AG08395 (cell line): Measurements from ENCODE around the gene SLC25A39.

Source experiments
- DNase-seq: peaks from one replicate; pipeline ENCODE4 v3.0.0; 2012; ENCODE audit warnings: mixed read lengths, low spot score

Gene SLC25A39

DNA sequence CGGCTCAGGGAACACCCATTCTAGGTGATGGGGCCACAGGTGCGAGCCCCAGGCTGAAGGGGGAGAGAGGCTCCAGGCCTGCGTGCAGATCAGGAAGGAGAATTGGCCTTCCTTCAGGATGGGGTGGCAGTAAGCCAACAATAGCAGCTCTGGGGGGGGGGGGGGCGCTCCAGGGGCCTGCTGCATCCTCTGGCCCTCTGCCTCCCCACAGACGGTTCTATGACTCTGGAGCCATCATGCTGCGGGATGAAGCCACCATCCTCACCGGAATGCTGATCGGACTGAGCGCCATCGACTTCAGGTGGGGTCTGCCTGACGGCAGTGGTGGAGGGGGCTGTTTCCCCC, 10.1 kb downstream of the SLC25A39 start:
- DNase-seq, result no peak

DNA sequence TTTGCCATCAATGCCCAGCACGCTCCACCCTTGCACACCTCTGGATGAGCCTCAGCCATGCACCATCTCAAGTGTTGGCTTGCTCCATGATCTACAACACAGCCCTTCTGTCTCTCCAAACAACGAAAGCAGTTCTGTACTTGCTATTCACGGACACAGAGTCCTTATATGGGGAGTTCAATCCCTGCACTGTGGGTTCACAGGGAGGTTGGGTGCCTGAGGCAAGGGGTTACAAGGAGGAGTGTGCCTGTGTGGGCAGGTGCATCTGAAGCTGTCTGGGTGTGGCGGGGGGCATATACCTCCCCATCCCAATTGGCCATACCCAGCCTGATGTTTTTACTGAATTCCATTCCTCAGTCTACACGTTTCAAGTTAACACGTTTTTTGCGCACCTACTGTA, 10.6 kb downstream of the SLC25A39 start:
- no peak for DNase-seq

DNA sequence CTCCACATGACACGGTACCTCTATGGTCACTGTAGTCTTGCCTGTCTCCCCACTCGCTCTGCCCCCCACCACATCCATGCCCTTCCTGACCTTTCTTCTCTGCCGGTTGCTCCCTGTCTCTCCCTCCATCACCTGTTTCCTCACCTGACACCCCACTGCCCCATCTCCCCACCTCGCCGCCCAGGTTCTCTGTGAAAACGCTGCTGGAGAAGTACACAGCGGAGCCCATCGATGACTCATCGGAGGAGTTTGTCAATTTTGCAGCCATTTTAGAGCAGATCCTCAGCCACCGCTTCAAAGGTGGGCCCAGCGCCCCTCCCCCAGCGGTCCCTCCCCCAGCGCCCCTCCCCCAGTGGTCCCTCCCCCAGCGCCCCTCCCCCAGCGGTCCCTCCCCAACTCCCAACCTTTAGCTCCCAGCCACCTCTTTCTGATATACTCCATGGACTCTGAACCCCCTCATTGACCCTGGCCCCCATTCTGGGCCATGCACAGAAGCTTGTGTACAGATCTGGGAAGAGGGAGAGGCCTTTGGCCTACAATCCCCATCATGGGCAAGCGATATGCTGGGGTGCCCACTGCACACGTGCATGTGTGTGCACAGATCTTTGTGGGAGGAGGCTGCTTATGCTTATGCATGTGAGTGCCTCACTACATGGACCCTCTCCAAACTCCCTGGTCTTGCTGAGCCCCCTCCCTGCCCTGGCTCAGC, 12.1 kb downstream of the SLC25A39 start:
- DNase-seq, result no peak

DNA sequence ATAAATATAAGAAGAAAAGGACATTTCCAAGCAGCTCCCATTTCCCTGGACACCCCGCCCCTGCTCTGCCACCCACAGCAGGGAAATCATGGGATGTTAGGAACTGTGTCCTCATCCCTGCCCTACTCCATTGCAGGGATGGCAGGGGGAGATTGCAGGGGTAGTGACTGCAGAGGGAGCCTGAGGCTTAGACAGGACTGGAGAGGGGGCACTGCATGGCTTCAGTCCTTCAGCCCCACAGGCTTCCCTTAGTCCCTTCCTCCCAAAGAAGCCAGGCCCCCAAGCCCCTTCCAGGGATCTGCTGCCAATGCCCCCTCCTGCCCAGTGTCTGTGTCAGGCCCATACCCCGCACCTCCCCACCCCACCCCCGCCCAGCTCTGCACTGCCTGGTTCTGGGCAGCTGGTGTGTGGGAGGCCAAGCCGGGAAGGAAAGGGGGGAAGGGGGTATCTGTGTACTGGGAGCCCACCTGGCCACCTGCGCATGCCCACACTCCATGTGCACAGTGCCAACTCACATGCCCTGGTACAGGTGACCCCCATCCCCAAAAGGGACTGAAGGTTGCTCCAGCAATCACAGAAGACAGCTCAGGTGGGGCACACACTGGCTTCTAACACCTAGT, 13.0 kb downstream of the SLC25A39 start:
- DNase-seq, result no peak

DNA sequence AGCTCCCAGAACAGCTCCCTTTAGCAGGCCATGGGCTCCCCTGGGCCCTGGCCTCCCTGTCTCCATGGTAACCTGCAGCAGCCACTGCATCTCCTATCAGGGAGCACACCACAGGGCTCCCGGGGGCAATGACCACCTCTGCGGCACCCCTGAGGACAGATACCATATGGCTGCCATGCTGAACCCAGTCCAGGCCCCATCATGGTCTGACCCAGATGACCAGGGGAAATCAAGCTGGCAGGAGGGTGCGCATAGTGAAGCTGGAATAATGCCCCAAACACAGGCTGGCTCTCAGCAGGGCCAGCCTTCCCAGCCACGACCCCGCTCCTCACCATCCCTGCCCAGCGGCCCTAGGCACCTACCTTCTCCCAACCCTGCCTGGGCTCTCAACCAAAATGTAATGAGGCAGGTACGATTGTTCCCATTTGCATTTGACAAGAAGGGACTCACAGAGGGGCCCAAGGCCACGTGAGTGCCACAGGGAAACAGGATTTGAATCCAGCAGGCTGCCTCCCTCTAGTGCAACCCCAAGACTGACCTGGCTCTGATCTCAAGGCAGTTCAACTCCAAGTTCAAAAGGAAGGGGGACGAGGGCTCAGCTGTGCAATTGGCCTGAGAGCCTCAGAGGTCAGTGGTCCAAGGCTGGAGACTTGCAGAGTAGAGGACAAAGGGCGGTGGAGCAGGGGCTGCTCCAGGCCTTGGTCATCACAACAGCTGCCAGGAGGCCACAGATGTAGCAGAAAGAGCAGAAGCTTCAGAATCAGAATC, 13.8 kb downstream of the SLC25A39 start:
- DNase-seq, result no peak

DNA sequence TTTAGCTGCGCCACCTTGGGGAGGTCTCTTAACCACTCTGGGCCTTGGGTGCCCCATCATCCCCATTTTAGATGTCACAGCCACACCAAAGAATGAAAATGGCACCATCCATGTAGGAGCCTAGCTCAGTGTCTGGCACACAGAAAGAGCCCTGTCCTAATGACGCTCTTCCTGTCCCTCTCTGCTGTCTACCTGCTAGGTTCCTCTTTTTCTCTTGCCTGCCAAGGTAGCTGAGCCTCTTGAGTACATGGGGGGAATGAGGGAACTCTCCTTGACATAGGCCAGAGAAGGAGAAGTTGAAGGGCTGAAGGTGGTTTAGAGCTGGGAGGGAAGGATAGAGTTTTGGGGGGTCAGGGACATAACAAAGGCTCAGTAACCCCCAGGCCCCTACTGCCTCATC, 14.4 kb downstream of the SLC25A39 start:
- DNase-seq, result no peak

DNA sequence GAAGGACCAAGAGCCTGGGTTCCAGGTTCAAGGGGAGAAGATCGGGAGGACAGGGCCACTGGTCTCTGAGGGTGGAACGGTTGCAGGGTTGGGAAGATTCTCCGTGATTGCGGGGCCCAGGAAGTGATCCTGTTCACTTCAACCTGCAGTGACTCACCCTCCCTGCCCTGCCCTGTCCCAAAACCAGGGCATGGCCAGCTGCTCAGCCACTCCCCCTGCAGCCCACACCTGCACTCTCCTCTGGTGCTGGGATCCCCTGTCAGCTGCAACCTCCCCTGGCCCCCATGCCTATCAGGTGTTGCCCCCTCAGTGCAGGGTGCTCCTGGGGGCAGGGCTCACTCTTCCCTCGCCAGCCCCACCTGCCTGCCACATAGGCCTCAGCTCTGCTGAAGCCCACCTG, 15.2 kb downstream of the SLC25A39 start:
- DNase-seq, result no peak

DNA sequence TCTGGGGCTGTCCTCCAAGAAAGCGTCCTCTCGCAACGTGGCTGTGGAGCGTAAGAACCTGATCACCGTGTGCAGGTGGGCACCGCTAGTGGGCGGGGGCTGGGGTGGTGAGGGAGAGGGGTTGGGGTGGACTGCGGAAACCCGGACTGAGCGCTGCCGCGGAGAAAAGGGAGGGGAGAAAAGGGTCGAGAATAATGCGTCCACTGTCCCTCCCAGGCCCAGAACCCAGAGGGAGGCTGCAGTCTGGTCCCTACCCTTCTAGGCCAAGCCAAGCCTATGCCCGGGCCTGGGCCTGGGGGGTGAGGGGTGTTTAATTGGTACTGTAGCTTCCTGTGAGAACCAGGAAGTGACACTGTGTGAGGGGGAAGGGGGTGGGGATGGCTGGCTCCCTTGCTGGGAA, 15.8 kb downstream of the SLC25A39 start:
- DNase-seq, result no peak

DNA sequence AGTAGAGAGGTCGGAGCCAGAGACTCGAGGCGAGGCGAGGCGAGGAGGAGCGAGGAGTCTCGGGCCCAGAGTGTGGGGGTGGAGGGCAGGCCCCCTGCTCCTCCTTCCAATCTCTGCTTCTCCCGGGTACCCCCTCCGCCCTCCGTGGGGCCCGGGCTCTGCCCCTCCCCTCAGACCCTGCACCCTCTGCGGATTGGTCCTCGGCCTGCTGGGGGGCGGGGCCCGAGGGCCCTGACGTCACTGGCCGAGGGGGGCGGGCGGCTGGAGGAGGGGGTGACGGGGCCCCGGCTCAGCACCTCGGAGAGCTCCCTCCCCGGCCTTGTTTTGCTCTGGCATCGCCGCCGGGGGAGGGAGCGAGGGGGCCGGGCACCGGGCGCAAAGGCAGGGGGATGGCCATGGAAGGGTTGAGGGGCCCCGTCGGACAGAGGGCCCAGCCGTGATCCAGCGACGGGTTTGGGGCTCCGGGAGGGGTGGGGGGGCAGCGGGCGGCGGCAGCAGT, 16.3 kb downstream of the SLC25A39 start, which contains the start of gene RUNDC3A:
Gene RUNDC3A (plus strand): TSS at position 282 of the 499 bp plus-strand sequence. CDS start 232 bp downstream, outside the sequence.
- DNase-seq, result peak; percentile 98

DNA sequence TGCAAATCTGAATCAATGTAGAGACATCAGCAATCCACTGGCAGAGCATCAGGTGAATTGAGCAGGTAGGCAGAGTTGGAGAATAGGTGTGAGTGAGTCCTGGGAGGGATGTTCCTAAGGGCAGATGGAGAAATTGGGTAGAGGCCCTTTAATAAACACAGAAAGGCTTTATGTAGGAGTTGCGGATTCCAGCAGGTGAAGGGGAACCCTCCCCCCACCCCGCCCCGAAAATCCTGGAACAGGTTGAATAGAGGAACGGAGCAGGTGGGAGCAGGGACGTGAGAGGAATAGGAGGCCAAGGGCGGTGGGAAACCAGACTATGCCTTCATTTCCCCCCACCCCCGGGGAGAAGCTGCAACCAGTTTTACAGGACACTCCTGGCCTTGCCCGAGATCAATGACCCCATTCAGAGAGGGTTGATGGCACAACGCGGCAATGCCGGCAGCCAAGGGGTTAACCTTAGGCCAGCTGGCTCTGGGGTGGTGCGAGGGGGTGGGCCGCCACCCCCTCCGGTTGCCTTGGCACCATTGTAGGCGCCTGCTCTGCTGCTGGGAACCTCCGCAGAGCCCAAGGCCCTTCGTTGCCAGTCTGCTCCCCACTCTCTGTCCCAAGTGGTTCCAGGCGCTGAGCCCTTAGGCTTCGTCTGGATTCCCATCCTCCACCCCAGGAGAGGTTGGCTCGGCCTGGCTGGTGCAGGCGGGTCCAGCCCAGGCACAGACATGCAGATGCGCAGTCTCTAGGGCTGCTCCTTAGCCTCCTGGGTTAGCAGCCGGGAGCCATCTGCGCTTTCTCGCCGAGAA, 17.0 kb downstream of the SLC25A39 start:
- peak; percentile 63 for DNase-seq

DNA sequence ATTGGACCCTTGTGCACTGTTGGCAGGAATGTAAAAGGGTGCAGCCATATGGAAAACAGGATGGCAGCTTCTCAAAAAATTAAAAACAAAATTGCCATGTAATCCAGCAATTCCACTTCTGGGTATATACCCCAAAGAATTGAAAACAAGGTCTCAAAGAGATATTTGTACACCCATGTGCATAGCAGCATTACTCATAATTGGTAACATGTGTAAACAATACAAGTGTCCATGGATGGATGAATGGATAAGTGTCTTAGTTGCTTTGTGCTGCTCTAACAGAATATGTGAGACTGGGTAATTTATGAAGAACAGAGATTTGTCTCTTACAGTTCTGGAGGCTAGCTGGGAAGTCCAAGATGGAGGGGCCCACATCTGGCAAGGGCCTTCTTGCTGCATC, 20.0 kb downstream of the SLC25A39 start:
- DNase-seq, result no peak

DNA sequence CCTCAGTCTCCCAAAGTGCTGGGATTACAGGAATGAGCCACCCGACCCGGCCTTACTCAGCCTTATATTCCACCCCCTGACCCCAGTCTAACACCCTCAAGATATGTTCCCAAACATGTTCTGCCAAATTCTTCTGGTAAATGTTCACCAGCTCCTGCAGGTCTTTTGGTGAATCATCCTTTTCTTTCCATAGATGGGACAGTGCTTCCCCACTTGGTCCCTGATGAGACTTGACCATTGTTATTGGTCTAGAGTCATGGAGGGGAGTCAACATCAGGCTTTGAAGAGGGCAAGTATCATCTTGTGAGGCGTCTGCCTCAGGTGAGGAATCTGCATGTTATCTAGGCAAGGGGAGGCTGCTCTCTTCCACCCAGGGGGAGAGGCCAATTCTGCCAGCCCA, 26.6 kb downstream of the SLC25A39 start:
- DNase-seq, result no peak

DNA sequence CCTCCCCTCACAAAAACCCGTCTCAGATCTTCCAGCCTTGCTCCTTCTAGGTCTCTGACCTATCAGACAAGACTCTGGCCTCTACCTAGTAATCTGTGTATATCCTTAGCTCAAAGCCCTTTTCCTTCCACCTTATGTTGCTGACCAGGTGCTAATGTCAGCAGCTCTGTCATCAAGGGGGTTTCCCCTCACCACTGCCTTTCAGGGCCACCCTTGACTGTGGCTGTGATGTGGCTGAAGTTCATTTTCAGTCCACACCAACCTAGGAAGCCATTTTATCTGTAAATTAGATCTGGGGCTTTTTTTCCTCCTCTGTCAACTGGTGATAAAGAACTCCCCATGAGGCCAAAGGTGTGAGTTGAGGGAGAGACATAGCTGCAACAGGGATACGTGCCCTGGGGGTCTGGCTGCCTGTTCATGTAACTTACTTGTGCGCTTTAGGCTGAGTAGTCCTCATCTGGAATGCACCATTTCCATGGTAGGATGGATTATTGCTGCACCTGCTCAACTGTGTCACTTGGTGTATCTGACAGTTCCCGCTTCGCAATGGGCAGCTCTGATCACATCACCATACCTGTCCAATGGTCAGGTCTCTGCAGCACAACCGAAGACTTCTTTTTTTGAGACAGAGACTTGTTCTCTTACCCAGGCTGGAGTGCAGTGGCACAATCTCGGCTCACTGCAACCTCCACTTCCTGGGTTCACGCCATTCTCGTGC, 31.0 kb downstream of the SLC25A39 start:
- DNase-seq, result no peak

DNA sequence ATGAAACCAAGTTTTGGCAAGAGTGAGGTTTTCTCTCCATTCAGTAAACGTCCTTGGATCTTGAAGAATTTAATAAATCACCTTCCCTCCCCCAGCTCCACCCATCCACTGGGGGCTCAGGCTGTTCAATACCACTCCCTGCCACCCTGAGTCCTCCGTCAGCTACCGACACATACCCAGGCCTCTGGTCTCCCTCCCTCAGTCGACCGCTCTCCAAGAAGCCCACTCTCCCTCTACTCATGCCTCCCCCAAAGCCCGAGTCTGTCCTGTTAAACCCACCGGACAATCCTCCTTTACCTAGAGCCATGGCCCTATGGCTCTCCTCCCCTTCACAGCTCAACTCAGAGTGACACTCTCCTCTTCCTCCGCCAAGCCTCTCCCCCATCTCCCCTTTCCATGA, 37.0 kb downstream of the SLC25A39 start:
- DNase-seq, result no peak

DNA sequence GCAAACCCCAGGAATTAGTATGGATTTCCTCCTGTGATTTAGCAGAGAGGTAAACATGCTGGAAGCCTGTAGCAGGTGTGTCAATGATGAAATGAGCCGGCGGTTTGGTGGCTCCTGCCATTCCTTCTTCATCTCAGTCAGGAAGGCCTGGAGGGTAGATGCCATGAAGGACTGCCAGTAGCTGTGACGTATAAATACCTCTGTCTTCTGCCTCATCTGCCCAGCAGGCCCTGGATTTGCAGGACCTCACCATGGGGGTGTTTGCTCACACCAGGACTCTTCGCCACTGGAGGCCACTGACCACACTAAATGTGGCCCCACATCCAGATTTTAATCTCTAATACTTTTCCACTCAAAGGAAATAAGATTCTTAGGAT, 40.6 kb downstream of the SLC25A39 start:
- no peak for DNase-seq

DNA sequence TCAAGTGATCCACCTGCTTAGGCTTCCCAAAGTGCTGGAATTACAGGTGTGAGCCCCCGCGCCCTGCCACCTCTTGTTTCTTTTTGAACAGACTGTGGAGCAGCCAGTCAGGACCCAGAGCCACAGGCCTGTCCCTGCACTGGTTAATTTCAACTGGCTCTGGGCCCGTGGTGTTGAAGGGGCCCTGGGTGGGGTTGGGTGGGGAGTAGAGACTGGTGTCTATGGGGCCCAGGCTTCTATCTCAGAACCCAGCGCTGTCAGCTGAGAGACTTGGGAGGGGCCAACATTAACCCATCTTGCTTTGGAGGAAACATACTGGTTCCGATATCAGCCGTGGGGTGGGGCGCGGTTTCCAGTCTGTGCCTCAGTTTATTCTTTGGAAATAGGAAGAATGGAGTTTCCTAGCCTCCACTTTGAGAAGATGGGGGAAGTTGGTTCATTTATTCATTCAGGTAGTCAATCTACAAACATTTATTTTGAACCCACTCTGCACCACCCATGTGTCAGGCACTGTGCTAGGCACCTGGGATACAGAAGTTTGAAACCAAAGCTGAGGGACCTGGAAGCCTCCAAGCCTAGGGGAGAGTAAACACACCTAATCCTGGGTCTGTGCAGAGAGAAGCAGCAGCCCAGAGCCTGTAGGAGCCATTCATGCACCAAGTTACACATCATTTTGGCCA, 41.1 kb downstream of the SLC25A39 start:
- no peak for DNase-seq

DNA sequence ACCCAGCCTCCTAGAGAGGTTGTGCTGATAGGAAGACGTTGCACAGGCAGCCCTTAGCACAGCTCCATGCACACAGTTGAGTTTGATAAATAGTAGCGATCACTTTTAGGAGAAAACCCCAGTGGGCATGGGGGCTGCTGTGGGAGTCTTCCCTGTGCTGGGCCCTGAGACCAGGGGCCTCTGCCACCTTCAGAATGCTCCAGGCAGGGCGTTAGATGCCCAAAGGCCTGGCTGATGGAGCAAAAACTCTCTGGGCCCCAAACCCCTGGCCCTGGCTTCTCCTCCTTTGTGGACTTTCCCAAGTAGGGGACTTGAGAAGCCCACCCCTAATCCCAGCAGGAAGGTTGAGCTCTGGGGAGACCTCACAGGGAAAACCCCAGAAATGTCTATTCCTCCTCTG, 42.4 kb downstream of the SLC25A39 start:
- DNase-seq, result no peak

DNA sequence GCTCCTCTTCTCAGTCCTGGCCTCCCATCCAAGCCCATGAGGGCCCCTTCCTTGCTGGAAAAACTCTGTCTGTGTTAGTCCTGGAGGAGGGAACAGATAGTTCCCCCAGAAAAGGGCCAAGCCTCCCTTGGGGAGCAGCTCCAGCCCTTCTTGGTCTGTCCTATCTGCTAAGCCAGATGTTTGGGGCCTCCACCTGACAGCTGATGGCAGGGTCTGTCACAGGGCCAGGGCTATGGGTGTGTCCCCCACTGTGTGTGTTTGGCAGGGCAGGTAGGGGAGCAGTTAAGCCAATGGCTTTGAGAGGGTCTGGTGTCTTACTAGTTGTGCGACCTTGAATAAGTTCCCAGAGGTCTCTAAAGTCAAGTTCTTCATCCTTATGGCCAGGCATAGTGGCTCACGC, 43.1 kb downstream of the SLC25A39 start:
- DNase-seq, result no peak

DNA sequence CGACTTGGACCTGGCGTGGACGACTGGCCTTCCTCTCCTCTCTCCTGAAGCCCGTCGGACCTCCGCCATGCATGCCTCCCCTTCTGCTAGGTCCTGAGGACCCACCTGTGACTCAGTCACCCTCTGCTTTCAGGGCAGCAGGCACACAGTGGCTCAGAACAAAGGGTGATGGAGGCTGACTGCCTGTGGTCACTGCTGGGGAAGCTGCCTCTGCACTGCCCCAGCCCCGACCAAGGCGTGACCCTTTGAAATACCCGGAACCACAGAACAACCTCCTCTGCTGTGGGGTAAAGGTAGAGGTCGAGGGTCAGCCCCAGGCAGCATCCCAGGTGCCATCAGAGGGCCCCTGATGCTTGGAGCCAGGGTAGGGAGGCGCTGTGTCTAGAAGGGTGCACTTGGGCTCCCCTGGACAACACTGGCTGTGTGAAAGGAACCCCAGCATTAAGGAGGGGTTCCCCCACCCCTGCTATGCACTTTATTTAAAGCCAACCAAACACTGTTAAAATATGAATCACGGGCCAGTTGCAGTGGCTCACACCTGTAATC, 44.2 kb downstream of the SLC25A39 start:
- no peak for DNase-seq

DNA sequence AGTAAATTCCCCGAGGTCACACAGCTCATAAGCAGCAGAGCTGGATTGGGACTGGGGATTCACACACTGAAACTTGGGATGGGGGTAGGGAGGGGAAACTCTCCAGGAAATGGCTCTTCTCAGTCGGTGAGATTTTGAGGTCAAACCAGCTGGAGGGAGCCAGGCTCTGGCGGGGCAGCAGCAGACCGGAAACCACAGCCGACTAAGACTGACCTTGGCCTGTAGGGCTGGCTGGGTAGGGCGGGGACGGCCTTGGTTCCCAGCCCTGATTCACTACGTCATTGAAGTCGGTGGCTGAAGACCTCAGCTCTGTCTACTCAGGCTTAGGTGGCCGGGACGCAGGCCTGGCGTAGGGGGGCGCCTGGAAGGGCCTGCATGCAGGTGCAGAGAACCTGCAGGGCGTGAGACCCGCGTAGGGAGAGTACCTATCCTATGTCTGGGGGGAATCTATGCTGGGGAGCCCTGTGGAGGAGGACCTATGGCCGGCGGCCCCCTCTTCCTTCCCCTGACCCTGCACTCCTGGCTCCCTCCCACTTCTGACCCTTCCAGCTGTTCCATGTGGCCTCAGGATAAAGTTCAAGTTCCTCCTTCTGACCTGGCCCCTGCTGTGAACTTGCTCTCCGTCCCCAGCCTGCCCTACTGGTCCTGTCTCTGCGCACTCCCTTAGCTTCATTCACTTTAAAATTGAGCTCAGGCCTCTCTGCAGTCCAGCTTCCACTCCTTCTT, 44.8 kb downstream of the SLC25A39 start:
- peak; percentile 84 for DNase-seq
